Umbilical cord (tissue), 2 donors: ENCODE measurements around the gene SPATA25. TPM values are rescaled to one million over a fixed set of nuclear protein-coding genes. Genes with fewer than 3 reads are reported as not detected.

ENCODE experiments used
- DNase-seq: peaks from one replicate; pipeline ENCODE4 v3.0.0-alpha.2; 2015; ENCODE audit warnings: low spot score
- total RNA-seq: library from RNA; depleted of rRNA; stranded (reverse); fragments of >200 nt; gene quantifications from one replicate; pipeline ENCODE4 v1.2.3, GENCODE V29; 2014; ENCODE audit warnings: low replicate concordance; ENCODE audit not compliant: insufficient read depth

Gene SPATA25
- total RNA-seq, 1 donor from 2014 or later, result 3.6 TPM

DNA sequence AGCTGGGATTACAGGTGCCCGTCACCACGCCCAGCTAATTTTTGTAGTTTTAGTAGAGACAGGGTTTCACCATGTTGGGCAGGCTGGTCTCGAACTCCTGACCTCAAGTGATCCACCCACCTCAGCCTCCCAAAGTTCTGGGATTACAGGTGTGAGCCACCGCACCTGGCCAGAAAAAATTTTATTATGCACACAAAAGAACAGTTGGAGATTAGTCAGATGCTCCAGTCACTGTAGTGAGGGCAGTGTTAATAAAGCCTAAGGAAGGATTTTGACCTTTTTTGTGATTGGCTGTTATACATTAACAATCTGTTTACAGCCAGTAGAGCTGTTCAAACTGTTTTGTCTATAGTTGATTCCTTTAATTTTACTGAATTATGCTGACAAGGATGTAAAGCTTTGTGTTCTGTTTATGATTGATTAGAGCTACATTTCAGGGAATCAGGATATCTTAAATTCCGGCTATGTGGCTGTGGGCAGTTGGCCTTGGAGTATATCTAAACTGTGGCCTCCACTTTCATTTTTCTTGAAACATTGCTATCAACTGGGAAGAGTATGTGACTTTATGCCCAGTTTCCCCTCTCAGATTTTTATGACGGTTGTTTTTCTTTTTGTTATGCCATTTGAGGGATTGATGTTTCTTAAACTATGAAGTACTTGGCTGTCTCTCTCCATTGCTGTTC lies 20.1 kb downstream of the SPATA25 start:
- no peak for DNase-seq

DNA sequence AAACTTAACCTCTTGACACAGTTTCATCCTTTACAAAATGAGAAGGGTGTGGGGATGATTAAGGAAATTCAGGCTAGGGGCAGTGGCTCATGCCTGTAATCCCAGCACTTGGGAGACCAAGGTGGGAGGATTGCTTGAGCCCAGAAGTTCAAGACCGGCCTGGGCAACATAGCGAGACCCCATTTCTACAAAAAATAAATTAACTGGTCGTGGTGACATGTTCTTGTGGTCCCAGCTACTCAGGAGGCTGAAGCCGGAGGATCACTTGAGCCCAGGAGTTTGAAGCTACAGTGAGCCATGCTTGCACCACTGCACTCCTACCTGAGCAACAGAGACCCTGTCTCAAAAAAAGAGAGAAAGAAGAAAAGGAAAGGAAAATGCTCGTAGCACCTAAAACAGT lies 21.0 kb downstream of the SPATA25 start:
- no peak for DNase-seq

DNA sequence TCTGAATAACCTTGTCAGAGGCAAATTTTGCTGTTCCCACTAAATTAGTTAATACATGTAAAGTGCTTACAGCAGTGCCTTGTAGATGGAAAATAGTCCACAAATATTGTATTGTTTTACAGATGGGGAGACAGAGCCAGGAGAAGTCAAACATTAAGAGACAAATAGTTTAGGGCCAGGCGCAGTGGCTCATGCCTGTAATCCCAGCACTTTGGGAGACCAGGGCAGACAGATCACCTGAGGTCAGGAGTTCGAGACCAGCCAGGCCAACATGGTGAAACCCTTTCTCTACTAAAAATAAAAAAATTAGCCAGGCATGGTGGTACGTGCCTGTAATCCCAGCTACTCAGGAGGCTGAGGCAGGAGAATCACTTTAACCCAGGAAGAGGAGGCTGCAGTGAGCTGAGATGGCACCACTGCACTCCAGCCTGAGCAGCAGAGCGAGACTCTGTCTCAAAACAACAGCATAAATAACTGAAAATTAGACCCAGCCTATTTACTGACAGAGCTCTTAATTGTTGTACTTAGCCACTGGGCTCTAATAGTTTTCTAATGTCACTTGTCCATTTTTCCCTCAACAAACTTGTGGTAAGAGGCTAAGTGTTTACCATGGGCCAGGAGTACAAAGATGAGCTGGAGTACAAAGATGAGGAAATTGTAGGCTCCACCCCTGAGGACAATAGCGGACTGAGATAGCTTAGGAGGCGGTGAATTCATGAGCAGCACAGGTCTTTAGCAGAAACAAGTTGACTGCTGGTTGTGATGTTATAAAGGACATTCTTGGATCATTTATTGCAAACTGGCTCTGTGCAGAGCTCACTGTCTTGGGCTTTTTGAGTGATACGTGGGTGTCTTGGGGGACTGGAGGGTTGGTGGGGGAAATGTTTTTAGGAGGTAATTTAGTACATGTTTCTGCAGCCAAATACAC lies 23.6 kb downstream of the SPATA25 start:
- DNase-seq, result no peak

DNA sequence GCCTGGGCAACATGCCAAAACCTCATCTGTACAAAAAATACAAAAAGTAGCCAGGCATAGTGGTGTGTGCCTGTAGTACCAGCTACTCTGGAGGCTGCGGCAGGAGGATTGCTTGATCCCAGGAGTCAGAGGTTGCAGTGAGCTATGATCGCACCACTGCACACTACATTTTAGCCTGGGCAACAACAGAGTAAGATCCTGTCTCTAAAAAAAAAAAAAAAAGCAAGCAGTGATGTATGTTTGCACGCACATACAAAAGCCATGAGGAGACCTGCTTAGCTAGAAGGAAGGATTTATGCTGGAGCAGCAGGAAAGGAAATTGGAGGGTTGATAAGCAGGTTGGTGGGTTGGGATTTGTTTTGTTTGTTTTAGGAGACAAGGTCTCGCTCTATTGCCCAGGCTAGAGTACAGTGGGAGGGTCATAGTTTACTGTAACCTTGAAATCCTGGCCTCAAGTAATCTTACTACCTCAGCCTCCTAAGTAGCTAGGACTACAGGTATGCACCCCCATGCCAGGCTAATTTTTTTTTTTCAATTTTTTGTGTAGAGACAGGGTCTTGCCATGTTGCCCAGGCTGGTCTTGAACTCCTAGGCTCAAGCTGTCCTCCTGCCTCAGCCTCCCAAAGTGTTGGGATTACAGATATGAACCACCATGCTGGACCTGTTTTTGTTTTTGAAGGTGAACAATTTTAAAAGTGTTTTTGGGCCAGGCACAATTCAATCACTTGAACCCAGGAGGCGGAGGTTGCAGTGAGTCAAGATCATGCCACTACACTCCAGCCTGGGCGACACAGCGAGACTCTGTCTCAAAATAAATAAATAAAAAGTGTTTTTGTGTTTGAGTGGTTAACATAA lies 26.0 kb downstream of the SPATA25 start:
- no peak for DNase-seq

DNA sequence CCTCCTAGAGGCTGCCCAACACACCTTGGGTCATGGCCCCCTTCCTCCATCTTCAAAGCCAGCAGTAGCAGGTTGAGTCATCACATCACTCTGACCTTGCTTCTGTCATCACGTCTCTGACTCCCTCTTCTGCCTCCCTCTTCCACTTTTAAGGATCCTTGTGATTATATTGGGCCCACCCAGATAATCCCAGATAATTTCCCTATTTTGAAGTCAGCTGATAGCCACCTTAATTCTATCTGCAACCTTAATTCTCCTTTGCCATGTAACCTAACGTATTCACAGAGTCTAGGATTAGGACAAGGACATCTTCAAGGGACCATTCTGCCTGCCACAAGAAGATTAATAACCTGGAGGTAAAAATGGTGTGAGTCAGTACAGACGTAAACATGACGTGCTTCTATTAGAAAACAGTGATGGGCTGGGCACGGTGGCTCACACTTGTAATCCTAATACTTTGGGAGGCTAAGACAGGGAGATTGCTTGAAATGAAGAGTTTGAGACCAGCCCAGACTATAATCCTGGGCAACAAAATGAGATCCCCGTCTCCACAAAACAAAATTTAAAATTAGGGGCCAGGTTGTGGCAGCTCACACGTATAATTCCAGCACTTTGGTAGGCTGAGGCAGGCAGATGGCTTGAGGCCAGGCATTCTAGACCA lies 26.7 kb downstream of the SPATA25 start:
- DNase-seq, result no peak

DNA sequence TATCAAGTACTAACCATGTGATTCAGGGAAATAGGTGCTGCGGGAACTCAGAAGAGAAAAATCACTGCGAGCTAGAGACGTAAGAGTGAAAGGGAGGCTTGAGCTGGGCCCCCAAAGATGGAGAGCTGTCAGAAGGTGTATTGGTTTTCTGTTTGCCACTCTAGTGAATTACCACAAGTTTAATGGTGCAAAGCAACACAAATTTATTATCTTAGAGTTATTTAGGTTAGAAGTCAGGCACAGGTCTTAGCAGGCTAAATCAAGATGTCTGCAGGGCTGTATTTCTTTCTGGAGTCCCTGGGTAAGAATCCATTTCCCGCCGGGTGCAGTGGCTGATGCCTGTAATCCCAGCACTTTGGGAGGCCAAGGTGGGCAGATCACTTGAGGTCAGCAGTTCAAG lies 27.5 kb downstream of the SPATA25 start:
- no peak for DNase-seq

DNA sequence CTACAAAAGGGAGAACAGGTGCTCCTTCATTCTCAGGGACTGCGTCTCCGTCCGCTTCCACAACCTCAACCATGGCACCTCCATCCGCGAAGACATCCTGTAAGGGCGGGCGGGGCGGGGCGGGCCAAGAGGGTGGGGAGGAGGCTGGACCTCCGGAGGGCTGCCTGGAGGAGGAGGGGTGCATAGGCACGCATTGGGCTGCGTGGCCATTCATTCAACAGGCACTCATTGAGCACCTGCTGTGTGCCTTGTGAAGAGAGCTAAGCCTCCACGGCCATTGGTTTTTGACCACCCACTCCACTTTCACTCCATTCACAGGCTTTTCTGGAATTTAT lies 29.6 kb downstream of the SPATA25 start:
- DNase-seq, result no peak

DNA sequence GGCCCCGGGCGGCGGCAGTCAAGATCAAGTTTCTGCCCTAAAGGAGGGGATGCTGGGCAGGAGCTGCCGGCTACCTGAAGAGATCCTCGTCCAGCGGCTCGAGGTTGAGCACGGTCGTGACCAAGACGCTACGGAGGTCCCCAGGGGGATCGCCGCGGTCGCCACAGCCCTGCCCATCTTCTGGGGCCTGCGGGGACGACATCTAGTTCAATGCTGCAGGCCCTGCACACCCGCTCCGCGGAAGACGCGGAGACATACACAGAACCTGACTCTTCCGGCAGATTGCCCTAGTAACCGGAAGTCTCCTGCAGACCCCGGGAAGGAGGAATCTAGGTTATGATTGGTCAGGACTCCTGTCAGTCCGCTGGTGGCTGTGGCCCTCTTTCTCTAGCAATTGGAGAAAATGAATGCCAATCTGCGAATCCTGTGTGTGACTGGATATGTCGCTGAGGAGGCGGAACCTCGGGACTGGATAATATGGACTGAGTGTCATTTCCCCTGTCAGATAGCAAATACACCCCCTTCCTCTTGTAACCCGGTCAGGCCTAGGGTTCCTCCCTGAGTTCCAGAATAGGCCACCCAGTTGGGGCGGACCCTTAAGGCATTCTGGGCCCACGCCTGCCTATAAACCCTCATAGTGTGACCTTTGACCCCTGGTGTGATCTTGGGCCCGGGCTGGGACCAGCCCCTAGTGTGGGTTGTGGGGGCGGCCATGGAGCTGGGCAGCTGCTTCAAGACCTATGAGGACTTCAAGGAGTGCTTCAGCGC lies 30.1 kb downstream of the SPATA25 start, which contains the start of the genes ACOT8 and ZSWIM3:
ACOT8 (minus strand) TSS at position 279 of the 768 bp plus-strand sequence; CDS start at position 202, 77 bp downstream.
ZSWIM3 (plus strand) TSS at position 501 of the 768 bp plus-strand sequence; CDS start at position 713, 212 bp downstream.
- peak; percentile 100 for DNase-seq

DNA sequence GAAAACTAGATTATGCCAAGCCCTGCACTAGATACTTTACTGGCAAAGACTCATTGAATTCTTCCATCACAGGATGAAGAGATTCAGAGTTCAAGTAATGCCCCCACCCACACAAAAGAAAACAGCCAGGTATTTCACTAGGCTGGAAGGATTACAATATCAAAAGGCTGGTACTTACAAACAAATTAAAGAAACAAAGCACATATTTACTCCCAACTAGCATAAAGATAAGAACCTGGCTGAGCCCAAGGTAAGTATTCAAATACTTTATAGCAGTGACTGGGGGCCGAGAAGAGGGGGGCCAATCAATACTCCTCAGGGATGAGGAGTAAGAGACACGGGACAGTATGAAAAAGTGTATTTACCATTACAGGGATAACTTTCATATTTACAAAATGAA lies 33.9 kb downstream of the SPATA25 start:
- DNase-seq, result no peak

DNA sequence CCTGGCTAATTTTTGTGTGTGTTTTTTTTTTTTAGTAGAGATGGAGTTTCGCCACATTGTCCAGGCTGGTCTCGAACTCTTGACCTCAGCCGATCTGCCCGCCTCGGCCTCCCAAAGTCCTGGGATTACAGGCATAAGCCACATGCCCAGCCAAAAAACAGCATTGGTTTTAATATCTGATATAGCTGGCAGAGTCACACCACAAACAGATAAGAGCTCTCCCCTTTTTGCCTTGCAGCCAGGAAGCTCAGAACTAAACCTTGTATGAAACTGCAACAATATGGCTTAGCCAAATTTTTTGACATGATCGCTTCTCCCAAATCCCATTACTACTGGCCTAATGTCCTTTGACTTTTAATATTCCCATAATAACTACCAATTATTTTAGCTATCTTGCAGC lies 35.1 kb downstream of the SPATA25 start:
- no peak for DNase-seq

DNA sequence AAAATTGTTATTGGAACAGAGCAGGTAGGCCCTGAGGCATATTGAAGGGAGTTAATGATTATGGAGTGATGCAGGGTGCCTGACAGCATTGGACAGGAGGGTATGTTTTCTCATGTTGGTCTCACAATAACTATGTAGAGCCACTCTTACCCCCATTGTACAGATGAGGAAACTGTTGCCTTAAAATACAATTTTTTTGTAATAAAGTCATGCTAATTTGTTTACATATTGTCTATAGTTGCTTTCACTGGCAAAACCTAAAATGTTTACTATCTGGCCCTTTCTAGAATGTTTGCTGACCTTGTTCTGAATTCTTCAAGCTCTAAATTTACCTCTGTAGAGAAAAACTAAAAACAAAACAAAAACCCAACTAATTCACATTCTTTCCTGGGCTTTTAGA lies 35.9 kb downstream of the SPATA25 start:
- no peak for DNase-seq

DNA sequence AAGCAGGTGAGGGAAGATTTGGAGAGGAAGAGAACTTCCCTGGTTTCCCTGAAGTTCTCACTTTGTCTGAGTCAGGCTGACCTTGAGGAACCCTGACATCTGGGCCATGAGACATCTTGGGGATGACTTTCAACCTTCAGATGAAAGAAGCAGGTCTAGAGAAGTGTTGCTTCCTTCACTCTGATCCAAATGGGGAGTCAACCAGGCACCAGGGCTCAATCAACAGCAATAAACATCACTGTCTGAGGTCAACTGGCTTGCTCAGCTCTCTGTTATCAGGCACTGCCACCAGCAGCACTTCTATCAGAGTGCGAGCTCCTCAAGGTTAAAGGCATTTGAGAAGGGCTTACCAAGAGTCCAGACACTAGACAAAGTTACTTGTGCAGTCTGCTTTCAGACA lies 36.5 kb downstream of the SPATA25 start:
- no peak for DNase-seq

DNA sequence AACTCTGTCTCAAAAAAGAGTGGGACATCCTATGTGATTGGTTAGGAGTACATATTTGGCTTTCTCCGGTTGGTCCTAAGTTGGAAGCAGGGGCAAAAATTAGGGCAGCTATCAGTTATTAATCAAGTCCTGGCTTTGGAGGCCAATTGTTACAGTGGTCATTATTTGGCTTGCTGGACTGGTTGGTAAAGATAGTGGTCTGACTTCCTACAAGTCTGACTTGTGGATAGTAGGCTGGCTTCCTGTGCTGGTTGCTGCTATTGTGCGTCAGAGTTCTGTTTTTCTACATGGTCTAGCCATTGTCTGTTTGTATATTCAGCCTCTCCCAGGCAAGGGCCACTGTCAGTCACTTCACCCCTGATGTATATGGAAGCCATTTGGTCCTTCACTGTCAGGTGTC lies 37.2 kb downstream of the SPATA25 start:
- no peak for DNase-seq

DNA sequence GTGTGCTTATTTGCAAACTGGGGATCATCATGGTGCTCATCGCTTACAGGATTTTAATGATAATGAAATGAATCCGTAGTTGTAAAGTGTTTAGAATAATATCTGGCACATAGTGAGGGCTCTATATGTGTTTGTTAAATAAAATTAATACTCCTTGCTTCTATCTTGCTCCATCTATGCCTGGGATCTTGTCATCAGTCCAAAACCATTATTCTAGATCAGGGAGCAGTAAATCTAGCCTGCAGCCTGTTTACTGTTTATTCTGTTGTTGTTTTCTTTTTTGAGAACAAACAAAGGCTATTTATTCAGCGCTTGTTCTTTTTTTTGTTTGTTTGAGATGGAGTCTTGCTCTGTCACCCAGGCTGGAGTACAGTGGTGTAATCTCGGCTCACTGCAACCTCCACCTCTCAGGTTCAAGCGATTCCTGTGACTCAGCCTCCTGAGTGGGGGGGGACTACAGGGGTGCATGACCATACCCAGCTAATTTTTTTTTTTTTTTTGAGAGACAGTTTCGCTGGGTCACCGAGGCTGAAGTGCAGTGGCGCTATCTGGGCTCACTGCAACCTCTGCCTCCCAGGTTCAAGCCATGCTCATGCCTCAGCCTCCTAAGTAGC lies 38.3 kb downstream of the SPATA25 start:
- no peak for DNase-seq

DNA sequence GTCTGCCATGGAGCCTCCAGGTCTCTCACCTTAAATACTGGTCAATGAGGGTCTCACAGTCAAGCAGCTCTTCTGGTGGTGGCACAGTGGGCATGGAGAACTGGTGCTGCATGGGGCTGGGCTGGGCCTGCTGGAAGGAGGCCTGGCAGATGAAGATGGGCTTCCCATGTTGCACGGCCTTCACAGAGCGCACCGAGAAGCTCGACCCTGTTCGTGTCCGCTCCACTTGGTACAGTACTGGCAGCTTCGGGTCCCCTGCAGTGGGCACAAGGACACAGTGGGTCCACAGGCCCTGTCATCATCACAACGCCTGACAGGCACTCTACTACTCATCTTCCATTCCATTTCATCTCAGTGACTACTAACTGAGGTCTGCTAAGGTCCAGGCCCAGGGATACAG lies 39.0 kb downstream of the SPATA25 start:
- DNase-seq, result no peak

DNA sequence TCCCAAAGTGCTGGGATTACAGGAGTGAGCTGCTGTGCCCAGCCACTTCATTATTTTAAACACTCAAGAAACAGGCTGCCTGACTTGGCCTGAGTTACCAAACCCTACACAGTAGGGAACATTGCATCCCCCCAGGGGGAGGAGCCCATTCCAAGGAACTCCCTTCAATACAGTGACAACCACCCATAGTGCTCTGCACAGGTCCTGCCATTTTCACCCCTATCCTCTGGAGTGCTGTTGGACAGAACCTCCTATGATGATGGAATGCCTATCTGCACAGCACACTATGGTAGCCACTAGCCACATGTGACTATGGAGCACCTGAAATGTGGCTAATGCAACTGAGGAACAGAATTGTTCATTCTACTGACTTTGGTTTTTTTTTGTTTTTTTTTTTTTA lies 42.0 kb downstream of the SPATA25 start:
- DNase-seq, result no peak

DNA sequence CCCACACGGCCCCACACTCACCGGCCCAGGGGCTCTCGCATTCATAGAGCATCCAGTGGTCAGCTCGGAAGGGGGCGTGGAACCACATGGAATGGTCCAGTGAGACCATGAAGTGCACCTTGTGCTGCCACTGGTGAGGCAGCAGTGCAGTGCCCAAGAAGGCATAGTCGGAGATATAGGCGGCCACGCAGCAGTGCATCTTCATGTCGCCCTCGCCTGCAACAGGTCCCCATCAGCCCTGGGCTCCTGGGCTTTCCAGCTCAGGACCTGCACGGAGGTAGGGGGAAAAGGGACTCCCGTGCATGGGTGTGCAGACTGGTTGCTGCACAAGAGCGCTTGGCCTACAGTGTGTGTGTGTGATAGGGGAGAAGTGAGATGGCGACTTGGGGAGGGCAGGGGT lies 43.9 kb downstream of the SPATA25 start:
- DNase-seq, result no peak

DNA sequence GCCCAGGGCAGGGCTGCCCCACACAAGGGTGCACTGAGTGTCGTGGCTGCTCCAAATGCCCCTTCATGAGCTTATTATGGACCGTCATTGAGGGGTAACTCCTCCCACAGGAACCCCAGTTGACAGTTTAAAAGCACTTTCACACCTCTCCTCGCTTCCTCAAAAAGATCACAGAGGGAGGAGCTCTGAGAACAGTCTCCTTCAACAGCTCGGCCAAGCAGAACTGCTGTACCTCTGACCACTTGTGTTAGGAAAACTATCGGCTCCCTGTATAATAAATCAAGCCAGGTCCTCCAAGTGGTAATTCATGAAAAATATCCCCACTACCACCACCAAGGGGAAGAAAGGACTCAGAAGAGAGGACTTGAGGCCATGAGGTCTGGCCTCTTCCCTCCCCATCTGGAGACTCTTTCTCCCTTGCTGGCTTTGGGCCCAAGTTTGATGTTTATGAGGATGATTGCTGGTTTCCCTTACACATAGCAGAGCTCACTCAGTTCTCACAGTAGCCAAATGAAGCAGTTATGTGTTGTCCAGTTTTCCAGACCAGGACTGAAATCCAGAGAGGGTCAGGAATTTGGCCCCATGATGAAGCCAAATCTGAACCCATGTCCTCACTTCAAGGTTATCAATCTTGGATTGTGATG lies 45.1 kb downstream of the SPATA25 start:
- peak; percentile 68 for DNase-seq

DNA sequence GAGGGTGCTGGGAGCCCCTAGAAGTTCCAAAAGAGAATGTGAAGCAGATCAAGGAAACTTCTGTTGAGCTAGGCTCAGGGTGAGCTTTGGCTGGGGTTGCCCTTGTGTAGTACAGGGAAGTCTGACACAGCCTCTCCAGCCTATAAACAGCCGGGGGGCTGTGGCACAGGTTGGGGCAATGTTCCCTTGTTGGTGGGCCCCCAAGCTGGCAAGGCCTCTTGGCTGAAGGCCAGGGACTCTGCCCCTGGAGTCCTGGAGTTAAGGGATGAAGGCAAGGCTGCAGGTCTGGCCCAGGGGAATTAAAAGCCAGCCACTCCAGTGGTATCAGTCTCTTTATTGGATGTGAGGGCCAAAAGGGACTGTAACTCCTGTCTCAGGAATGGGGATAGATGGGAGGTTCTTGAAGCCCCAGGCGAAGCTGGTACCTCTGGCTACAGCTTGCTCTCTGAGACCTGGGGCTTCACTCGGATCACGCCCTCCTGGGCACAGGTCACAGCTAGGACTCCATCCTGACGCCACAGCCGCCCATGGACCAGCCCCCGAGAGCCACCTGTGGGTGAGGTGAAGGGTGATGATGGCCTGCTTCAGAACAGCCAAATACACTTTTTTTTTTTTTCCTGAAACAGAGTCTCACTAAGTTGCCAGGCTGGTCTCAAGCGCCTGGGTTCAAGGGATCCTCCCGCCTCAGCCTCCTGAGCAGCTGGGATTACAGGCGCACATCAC lies 45.9 kb downstream of the SPATA25 start:
- DNase-seq, result no peak
